ENCODE data around the gene TRPM1. TPM values are rescaled to one million over a fixed set of nuclear protein-coding genes. Genes with fewer than 3 reads are reported as not detected.

TRPM1 gene
- total RNA-seq, 1 donor from 2014 or later = not detected

GRCh38 chr15:31065824-31066223 lies 35.7 kb downstream of the TRPM1 start:
- Mint-ChIP-seq H3K4me3 (no peak overlapping the region), H3K27ac (no peak overlapping the region), H3K4me1 (peaks cover 11% of the 10 kb centered on the region), H3K9me3 (no peaks in the 10 kb centered on the region), H3K27me3 (no peaks in the 10 kb centered on the region), H3K36me3 (ENCODE audit: low read depth) (no peaks in the 10 kb centered on the region)
- POLR2A ChIA-PET = no interaction called here
- CTCF ChIA-PET = no interaction called here
- ATAC-seq (ENCODE audit: low read depth) = no peak
- DNase-seq = no peak
- intact Hi-C loops (cut with micrococcal nuclease) = no loop called here
- no peak for TF ChIP-seq CTCF (IDR thresholded peaks at IDR 0.05)

DNA sequence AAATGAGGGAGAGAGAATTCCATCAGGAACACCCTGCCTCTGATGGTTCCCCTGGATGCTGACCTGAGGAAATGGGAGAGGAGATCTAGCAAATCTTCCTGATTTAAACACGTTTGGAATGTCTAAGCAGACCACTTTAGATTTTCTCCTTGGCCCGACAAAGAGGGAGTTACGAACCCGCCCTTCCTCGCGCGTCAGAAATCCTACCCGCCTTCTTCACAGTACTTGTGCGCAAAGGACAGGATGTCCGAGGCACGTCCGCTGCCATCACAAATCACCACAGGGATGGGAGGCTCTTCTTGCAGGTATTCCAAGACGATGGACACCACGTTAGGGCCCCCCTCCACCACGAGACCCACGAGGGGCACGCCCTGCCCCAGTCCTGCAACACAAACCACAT lies 38.6 kb downstream of the TRPM1 start:
- H3K36me3 Mint-ChIP-seq (ENCODE audit: low read depth) = no peaks in the 10 kb centered on the region
- H3K27me3 Mint-ChIP-seq = no peaks in the 10 kb centered on the region
- peaks cover 11% of the 10 kb centered on the region for H3K4me1 Mint-ChIP-seq
- no peak overlapping the region for H3K27ac Mint-ChIP-seq
- CTCF ChIA-PET = no interaction called here
- DNase-seq (no peak), ATAC-seq (ENCODE audit: low read depth) (no peak)
- no peaks in the 10 kb centered on the region for H3K9me3 Mint-ChIP-seq
- POLR2A ChIA-PET = no interaction called here
- H3K4me3 Mint-ChIP-seq = no peak overlapping the region
- TF ChIP-seq CTCF (IDR thresholded peaks at IDR 0.05) = no peak
- intact Hi-C loops (cut with micrococcal nuclease) = no loop called here

DNA sequence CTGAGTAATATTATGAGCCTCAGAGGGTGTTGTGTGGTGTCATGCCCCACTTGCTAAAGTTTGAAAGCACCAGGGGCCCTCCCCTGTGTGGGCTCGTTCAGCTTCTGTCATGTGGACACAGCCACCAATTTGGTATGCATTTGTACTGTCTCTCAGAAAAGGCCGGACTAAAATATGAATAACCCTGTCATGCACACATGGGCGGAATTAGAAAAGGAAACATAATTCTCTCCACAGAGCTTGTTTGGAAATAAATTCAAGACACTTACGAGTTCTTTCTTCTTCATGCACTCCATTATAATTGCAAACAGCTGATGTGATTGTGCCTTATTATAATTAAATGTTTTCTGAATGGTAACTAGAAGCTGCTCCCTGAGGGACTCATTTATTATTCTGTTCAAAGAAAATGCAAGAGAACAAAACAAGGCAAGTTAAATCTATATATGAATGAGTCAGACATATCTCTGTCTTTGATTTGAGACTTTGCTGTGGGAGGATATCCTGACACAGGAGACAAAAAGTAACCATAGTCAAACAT lies 39.1 kb downstream of the TRPM1 start:
- ChIA-PET POLR2A (no interaction called here), CTCF (no interaction called here)
- Mint-ChIP-seq H3K36me3 (ENCODE audit: low read depth) (no peaks in the 10 kb centered on the region), H3K9me3 (no peaks in the 10 kb centered on the region), H3K27ac (no peak overlapping the region), H3K4me1 (peaks cover 11% of the 10 kb centered on the region), H3K4me3 (no peak overlapping the region), H3K27me3 (no peaks in the 10 kb centered on the region)
- ATAC-seq (ENCODE audit: low read depth) = no peak
- no peak for TF ChIP-seq CTCF (IDR thresholded peaks at IDR 0.05)
- intact Hi-C loops (cut with micrococcal nuclease) = no loop called here
- no peak for DNase-seq

GRCh38 chr15:31060429-31061140 lies 40.9 kb downstream of the TRPM1 start:
- H3K27ac Mint-ChIP-seq = no peak overlapping the region
- POLR2A ChIA-PET = no interaction called here
- CTCF ChIA-PET = interaction anchor here (0.6 kb wide), 1 partner anchor 198 kb away, joined by 3 read pairs; no protein-coding TSS in a partner anchor
- H3K4me1 Mint-ChIP-seq = peaks cover 7% of the 10 kb centered on the region
- H3K4me3 Mint-ChIP-seq = no peak overlapping the region
- no peak for TF ChIP-seq CTCF (IDR thresholded peaks at IDR 0.05)
- no peaks in the 10 kb centered on the region for H3K36me3 Mint-ChIP-seq (ENCODE audit: low read depth)
- DNase-seq = no peak
- ATAC-seq (ENCODE audit: low read depth) = no peak
- intact Hi-C loops (cut with micrococcal nuclease) = no loop called here
- H3K27me3 Mint-ChIP-seq = peaks cover 2% of the 10 kb centered on the region
- peaks cover 4% of the 10 kb centered on the region for H3K9me3 Mint-ChIP-seq

DNA sequence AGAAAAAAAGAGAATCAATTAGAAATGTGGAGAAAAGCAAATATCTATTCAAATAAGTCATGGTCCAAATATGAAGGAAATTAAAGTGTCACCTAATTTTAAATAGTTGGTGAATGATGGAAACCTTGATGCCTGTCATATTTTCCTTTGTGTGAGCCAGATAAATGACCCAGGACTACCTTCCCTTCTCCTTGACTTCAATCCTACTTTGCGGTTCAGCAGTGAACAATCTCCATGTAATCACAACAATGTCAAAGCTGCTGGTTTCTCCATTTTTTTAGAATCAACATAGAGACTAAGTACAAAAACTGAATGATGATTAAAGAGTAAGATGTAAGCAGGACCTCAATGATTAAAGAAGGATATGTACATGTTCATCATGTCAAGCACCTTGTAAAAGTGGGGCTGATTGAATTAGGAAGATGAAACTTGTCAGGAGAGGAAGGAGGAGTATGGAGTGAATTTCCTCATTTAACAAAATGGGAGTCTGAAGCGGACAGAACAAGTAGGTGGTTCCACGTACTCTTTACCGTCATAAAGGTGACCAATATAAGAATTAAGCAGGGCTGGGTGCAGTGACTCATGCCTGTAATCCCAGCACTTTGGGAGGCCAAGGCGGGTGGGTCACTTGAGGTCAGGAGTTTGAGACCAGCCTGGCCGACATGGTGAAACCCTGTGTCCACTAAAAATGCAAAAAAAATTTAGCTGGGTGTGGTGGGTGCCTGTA lies 43.1 kb downstream of the TRPM1 start:
- CTCF ChIA-PET = no interaction called here
- Mint-ChIP-seq H3K4me1 (peaks cover 14% of the 10 kb centered on the region), H3K27me3 (peaks cover 2% of the 10 kb centered on the region), H3K27ac (no peak overlapping the region), H3K9me3 (peaks cover 4% of the 10 kb centered on the region), H3K36me3 (ENCODE audit: low read depth) (no peaks in the 10 kb centered on the region), H3K4me3 (no peak overlapping the region)
- POLR2A ChIA-PET = no interaction called here
- DNase-seq (no peak), ATAC-seq (ENCODE audit: low read depth) (no peak)
- no peak for TF ChIP-seq CTCF (IDR thresholded peaks at IDR 0.05)
- intact Hi-C loops (cut with micrococcal nuclease) = no loop called here
